Stomach (tissue), 4 donors: Measurements from ENCODE around the gene NOC4L.

Source experiments
- CTCF ChIP-seq, 7 experiments: fragments of 450-650 bp in 4 of 7; fragments of 200-600 bp in 3 of 7; sonication (generic) in 3 of 7; IDR thresholded peaks; one replicate each; pipeline ENCODE4 v1.5.1; 2016 to 2019; ENCODE audit warnings: antibody characterized with exemption in 7 of 7, control low read depth in 2 of 7, mild to moderate bottlenecking in 1 of 7
- EP300 ChIP-seq: sonication (generic); formaldehyde crosslinking; IDR thresholded peaks from one replicate; pipeline ENCODE4 v1.6.1; 2017; ENCODE audit warnings: antibody characterized with exemption
- POLR2A ChIP-seq, 4 donors: fragments of 450-650 bp; IDR thresholded peaks; one replicate each; pipeline ENCODE4 v1.6.1; 2016; ENCODE audit warnings: antibody characterized with exemption in 4 of 4, control low read depth in 2 of 4, mild to moderate bottlenecking in 1 of 4, moderate library complexity in 1 of 4
- POLR2AphosphoS5 ChIP-seq, 3 donors: sonication (generic); formaldehyde crosslinking; IDR thresholded peaks; one replicate each; pipeline ENCODE4 v1.6.1; 2016; ENCODE audit warnings: antibody characterized with exemption in 3 of 3

- TF ChIP-seq CTCF (IDR thresholded peaks at IDR 0.05) (no peak), POLR2A (IDR thresholded peaks at IDR 0.05) (no peak), POLR2AphosphoS5 (IDR thresholded peaks at IDR 0.05) (no peak), EP300 (no peak)
Measured at GRCh38 chr12:132169376-132169775, 25.1 kb downstream of the NOC4L start.
